ENCODE data around the gene FYTTD1. TPM values are rescaled to one million over a fixed set of nuclear protein-coding genes. Genes with fewer than 3 reads are reported as not detected.

The FYTTD1 gene
- total RNA-seq, 4 donors from 2014 or later: 34.2 to 46.2 (median 40.3) TPM

- Histone ChIP-seq H3K4me3 (replicated peaks in 1 of 3) (peak overlapping the region; percentile 39 to 84 (median 59)), H3K4me1 (peaks cover 7 to 20% of the 10 kb centered on the region in 2 donors), H3K9me3 (no peaks in the 10 kb centered on the region), H3K27ac (peak overlapping the region; percentile 38 to 98 (median 95)), H3K36me3 (no peaks in the 10 kb centered on the region), H3K27me3 (no peaks in the 10 kb centered on the region)
- intact Hi-C loops (cut with DNase I): no loop called here
- no peak for DNase-seq
- no peak for TF ChIP-seq CTCF (IDR thresholded peaks at IDR 0.05)
- no peak for TF ChIP-seq POLR2A (IDR thresholded peaks at IDR 0.05)
- WGBS, 2 donors: 39 to 42% methylated on average over 12 of the region's 12 CpGs
Measured at GRCh38 chr3:197748597-197749314, 927 bp upstream of the FYTTD1 start.

DNA sequence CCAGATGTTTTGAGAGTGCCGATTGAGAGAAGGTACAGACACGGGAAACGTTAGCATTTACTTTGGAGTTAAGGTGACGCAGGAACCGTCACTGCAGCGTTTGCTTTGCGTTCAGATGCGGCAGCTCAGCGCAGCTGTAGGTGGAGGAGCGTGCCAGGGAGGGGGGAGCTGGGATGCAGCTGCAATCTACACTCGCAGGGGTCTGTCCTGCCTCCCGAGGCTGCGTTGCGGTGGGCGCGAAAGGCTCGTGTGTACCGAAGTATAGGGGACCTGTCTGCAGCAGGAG lies 425 bp upstream of the FYTTD1 start:
- Histone ChIP-seq H3K4me1 (peaks cover 7 to 20% of the 10 kb centered on the region in 2 donors), H3K27ac (peak overlapping the region; percentile 38 to 98 (median 95)), H3K9me3 (no peaks in the 10 kb centered on the region), H3K4me3 (replicated peaks in 1 of 3) (peak overlapping the region; percentile 39 to 84 (median 59)), H3K36me3 (no peaks in the 10 kb centered on the region), H3K27me3 (no peaks in the 10 kb centered on the region)
- intact Hi-C loops (cut with DNase I): no loop called here
- DNase-seq: no peak
- TF ChIP-seq POLR2A (IDR thresholded peaks at IDR 0.05): no peak
- no peak for TF ChIP-seq CTCF (IDR thresholded peaks at IDR 0.05)
- WGBS, 2 donors: 0 to 3% methylated on average over 16 to 18 of the region's 18 CpGs

GRCh38 chr3:197750396-197750831 lies 731 bp downstream of the FYTTD1 start:
- Histone ChIP-seq H3K4me3 (replicated peaks in 1 of 3) (peak overlapping the region; percentile 33 to 84 (median 37)), H3K27ac (peak overlapping the region; percentile 87 to 98 (median 95)), H3K36me3 (no peaks in the 10 kb centered on the region), H3K27me3 (no peaks in the 10 kb centered on the region), H3K4me1 (peaks cover 7 to 25% of the 10 kb centered on the region in 2 donors), H3K9me3 (no peaks in the 10 kb centered on the region)
- DNase-seq: peak; percentile 70 to 73
- intact Hi-C loops (cut with DNase I): no loop called here
- WGBS, 2 donors: 0% methylated on average over 7 to 21 of the region's 43 CpGs
- TF ChIP-seq POLR2A (IDR thresholded peaks at IDR 0.05): peak in 1 of 2 donors; percentile 43
- peak in 1 of 6 experiments; percentile 19 for TF ChIP-seq CTCF (IDR thresholded peaks at IDR 0.05)

DNA sequence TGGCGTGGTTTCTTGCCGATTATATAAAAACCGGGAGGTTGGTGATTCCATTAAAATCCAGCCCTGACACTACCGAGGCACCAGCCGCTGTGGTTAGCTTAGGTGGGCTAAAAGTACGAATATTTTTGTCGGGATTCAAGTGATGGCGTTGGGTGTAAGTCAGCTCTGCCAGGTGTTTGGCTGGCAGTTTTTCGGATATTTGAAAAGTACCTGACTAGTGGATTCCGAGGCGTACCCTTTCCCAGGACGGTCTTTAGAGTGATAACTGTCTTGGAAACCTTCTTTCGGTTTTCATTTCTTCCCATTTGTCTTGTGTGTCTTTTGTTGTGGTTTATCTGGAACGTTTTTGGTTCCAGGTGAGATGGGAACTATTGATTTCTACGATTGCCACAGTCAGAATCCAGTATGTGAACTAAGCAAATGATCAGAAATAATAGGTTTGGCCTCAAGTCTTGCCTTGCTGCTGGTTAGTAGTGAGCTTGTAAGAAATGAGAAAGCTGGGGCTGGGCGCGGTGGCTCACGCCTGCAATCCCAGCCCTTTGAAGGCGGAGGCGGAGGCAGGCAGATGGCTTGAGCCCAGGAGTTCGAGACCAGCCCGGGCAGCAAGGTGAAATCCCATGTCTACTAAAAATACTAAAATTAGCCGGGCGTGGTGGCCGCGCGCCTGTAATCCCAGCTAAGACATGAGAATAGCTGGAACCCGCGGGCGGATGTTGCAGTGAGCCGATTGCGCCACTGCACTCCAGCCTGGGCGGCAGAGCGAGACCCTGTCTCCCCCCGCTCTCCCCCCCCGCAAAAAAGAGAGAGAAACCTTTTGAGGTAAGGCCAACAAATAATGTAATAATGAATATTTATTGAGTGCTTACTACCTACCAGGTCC lies 1.4 kb downstream of the FYTTD1 start:
- Histone ChIP-seq H3K27me3 (no peaks in the 10 kb centered on the region), H3K4me1 (peaks cover 7 to 25% of the 10 kb centered on the region in 2 donors), H3K4me3 (replicated peaks in 1 of 3) (peak overlapping the region; percentile 16 to 84 (median 33)), H3K9me3 (no peaks in the 10 kb centered on the region), H3K27ac (peak overlapping the region; percentile 87 to 98 (median 95)), H3K36me3 (no peaks in the 10 kb centered on the region)
- 2 to 7% methylated on average over 36 of the region's 36 CpGs for WGBS, 2 donors
- intact Hi-C loops (cut with DNase I): no loop called here
- peak; percentile 69 to 74 for DNase-seq
- TF ChIP-seq CTCF (IDR thresholded peaks at IDR 0.05) (no peak), POLR2A (IDR thresholded peaks at IDR 0.05) (peak in 1 of 2 donors; percentile 0)

Data from thyroid gland (tissue), 4 donors.